PC-9 (cell line): ENCODE data around the gene PPARGC1A.

Experiments used
- EZH2 ChIP-seq: fragments of 200-600 bp; sonication (generic); IDR thresholded peaks from 2 replicates; pipeline ENCODE4 v1.8.0; 2017; ENCODE audit warnings: antibody characterized with exemption, low read depth
- TF ChIP-seq, protein P1 (sequence below): fragments of 200-600 bp; sonication (generic); conservative IDR thresholded peaks from 2 replicates; pipeline ENCODE4 v1.6.1; 2017; ENCODE audit warnings: mixed run types, antibody characterized with exemption, mild to moderate bottlenecking, moderate library complexity

GRCh38 chr4:23747281-23747735 is 142.5 kb downstream of the PPARGC1A start:
- TF ChIP-seq, protein P1, sequence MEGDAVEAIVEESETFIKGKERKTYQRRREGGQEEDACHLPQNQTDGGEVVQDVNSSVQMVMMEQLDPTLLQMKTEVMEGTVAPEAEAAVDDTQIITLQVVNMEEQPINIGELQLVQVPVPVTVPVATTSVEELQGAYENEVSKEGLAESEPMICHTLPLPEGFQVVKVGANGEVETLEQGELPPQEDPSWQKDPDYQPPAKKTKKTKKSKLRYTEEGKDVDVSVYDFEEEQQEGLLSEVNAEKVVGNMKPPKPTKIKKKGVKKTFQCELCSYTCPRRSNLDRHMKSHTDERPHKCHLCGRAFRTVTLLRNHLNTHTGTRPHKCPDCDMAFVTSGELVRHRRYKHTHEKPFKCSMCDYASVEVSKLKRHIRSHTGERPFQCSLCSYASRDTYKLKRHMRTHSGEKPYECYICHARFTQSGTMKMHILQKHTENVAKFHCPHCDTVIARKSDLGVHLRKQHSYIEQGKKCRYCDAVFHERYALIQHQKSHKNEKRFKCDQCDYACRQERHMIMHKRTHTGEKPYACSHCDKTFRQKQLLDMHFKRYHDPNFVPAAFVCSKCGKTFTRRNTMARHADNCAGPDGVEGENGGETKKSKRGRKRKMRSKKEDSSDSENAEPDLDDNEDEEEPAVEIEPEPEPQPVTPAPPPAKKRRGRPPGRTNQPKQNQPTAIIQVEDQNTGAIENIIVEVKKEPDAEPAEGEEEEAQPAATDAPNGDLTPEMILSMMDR: no peak
- no peak for TF ChIP-seq EZH2
